Endothelial cell (in vitro differentiated cells): Measurements from ENCODE around the gene CDKN3. TPM values are rescaled to one million over a fixed set of nuclear protein-coding genes. Genes with fewer than 3 reads are reported as not detected.
"Not testable (repeated sequence)": the region's sequence is repeated elsewhere in the genome, so short reads cannot be mapped to it uniquely, and the experiment has no call there.

ENCODE experiments used
- DNase-seq: peaks from one replicate; pipeline ENCODE4 v3.0.0; 2021; ENCODE audit warnings: low spot score
- H3K27ac Mint-ChIP-seq: one replicate; pipeline ENCODE4 v1.8.0; 2021; ENCODE audit warnings: mixed read lengths, inconsistent platforms; ENCODE audit not compliant: unreplicated experiment
- H3K27me3 Mint-ChIP-seq: one replicate; pipeline ENCODE4 v1.8.0; 2021; ENCODE audit warnings: mild to moderate bottlenecking, moderate library complexity, mixed read lengths, inconsistent platforms; ENCODE audit not compliant: unreplicated experiment
- H3K36me3 Mint-ChIP-seq: one replicate; pipeline ENCODE4 v1.8.0; 2021; ENCODE audit warnings: mild to moderate bottlenecking, low read depth, mixed read lengths, inconsistent platforms; ENCODE audit not compliant: unreplicated experiment
- H3K4me1 Mint-ChIP-seq: one replicate; pipeline ENCODE4 v1.8.0; 2021; ENCODE audit warnings: mild to moderate bottlenecking, mixed read lengths, inconsistent platforms; ENCODE audit not compliant: unreplicated experiment
- H3K4me3 Mint-ChIP-seq: one replicate; pipeline ENCODE4 v1.8.0; 2021; ENCODE audit warnings: mild to moderate bottlenecking, mixed read lengths, inconsistent platforms; ENCODE audit not compliant: unreplicated experiment
- H3K9me3 Mint-ChIP-seq: one replicate; pipeline ENCODE4 v1.8.0; 2021; ENCODE audit warnings: mixed read lengths, inconsistent platforms; ENCODE audit not compliant: unreplicated experiment
- total RNA-seq: library from RNA; stranded (reverse); fragmentation: NEBNext Ultra II Directional; extraction: Animal tissue kit (Norgen Biotek cat#: 25700); gene quantifications from one replicate; pipeline ENCODE4 v1.2.1, GENCODE V29; 2021; ENCODE audit not compliant: unreplicated experiment
- TF ChIP-seq, protein P1 (sequence below): fragments of 200-600 bp; sonication (generic); IDR thresholded peaks from one replicate; pipeline ENCODE4 v1.5.0; 2021; ENCODE audit warnings: antibody characterized with exemption; ENCODE audit not compliant: unreplicated experiment

Gene CDKN3
- total RNA-seq, 1 donor from 2014 or later = 12.2 TPM

DNA sequence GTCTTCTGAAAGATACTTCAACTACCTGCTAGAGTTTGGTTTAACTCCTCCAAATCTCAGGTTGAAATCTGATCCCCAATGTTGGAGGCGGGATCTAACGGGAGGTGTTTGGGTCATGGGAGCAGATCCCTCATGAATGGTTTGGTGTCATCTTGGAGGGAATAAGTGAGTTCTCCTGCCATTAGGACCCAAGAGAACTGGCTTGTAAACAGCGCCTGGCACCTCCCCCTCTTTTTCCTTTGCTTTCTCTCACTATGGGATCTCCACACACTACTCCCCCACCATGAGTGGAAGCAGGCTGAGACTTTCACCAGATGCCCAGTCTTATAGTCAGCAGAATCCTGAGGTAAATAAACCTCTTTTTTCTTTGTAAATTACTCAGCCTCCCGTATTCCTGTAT, 41.9 kb downstream of the CDKN3 start:
- peak overlapping the region; percentile 20 for H3K27ac Mint-ChIP-seq
- no peaks in the 10 kb centered on the region for H3K36me3 Mint-ChIP-seq
- TF ChIP-seq, protein P1, sequence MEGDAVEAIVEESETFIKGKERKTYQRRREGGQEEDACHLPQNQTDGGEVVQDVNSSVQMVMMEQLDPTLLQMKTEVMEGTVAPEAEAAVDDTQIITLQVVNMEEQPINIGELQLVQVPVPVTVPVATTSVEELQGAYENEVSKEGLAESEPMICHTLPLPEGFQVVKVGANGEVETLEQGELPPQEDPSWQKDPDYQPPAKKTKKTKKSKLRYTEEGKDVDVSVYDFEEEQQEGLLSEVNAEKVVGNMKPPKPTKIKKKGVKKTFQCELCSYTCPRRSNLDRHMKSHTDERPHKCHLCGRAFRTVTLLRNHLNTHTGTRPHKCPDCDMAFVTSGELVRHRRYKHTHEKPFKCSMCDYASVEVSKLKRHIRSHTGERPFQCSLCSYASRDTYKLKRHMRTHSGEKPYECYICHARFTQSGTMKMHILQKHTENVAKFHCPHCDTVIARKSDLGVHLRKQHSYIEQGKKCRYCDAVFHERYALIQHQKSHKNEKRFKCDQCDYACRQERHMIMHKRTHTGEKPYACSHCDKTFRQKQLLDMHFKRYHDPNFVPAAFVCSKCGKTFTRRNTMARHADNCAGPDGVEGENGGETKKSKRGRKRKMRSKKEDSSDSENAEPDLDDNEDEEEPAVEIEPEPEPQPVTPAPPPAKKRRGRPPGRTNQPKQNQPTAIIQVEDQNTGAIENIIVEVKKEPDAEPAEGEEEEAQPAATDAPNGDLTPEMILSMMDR = no peak
- no peak overlapping the region for H3K4me3 Mint-ChIP-seq
- H3K4me1 Mint-ChIP-seq = peaks cover 31% of the 10 kb centered on the region
- DNase-seq = no peak
- peaks cover 4% of the 10 kb centered on the region for H3K27me3 Mint-ChIP-seq
- no peaks in the 10 kb centered on the region for H3K9me3 Mint-ChIP-seq

DNA sequence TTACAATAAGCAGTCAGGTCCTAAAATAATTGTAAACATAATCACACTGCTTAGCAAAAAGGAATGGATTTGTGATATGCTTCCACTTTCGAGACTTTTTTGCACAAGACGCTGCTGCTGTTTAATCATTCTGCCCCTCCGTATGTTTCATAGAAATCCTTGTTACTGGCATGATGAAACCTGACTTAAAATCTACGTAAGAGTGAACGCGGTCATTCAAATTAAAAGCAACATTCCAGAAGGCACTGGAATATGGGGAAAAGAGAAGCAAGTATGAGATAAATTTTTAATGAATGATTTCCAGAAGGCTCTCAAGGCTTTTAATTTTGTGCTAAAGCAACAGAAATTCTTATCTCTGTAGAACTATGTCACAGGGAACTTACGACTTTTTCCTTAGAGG, 43.2 kb downstream of the CDKN3 start:
- Mint-ChIP-seq H3K4me3 (peak overlapping the region; percentile 98), H3K27ac (no peak overlapping the region), H3K36me3 (no peaks in the 10 kb centered on the region), H3K27me3 (peaks cover 5% of the 10 kb centered on the region), H3K4me1 (peaks cover 31% of the 10 kb centered on the region), H3K9me3 (no peaks in the 10 kb centered on the region)
- TF ChIP-seq, protein P1 = no peak
- no peak for DNase-seq

DNA sequence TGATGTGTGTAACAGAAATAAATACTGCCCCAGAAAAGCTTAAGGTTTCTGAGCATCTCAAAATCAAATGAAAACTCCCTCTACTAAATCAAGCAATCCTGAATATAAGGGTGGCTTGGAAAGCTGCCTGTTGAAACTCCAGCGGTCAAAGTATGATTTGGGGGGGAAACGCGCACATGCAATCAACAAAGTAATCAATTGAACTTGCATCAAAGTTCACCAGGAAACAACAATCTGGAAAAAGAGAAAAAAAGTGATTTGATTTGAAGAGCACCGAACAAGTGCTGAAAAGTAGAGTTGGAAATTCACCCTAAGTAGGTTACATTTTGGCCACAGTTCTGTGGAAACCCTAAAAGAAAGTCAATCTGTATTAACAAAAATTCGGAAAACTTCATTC, 43.7 kb downstream of the CDKN3 start:
- Mint-ChIP-seq H3K27ac (peak overlapping the region; percentile 86), H3K4me1 (peaks cover 29% of the 10 kb centered on the region), H3K4me3 (peak overlapping the region; percentile 98), H3K36me3 (no peaks in the 10 kb centered on the region), H3K27me3 (peaks cover 5% of the 10 kb centered on the region), H3K9me3 (no peaks in the 10 kb centered on the region)
- DNase-seq = no peak
- TF ChIP-seq, protein P1 = no peak

DNA sequence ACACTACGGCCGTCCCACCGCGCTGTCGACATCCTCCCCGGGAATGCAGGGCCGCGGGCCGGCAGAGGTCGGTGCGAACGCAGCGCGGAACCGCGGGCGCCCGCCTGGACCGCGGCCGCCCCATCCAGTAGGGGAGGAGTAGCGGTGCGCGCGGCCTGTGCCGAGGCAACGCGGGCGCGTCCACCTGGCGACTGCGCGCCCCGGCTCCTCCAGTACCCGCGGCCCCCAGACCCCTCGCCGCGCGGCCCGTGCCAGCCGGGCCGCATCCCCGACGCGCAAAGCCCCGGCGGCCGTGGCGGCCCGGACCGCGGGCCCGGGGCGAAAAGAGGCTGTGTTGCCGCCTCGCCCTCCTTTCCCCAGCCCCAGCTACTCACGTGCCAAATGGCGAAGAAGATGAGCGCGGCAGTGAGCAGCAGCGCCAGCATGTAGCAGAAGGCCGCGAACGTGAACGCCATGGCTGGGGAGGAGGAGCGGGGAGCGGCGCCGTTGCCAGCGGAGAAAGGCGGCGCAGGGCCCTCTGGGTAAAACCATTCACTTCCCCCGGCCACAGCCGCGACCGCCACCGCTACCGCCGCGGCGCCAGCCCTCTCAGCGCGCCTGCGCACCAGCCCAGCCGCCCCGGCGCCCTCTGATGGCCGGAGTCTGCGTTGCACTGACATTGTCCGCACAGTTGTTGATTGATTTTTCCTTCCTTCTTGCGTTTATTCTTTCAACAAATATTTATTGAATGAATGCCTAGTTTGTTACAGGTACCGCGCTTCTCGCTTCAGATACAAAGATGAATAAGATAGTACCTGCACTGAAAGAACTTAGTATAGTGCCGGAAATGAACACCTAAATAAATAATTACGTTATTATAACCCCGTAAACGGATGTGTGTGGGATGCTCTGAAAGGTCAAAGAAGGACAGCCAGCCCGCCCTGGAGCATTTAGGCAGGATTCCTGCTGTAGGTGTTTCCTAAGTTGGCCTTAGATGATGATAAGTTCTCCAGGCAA, 44.4 kb downstream of the CDKN3 start, which contains the start of gene CNIH1:
TSS of gene CNIH1 (minus strand) at position 502 of the 996 bp plus-strand sequence. CDS start at position 455, 47 bp downstream.
- H3K27me3 Mint-ChIP-seq = peaks cover 5% of the 10 kb centered on the region
- no peaks in the 10 kb centered on the region for H3K9me3 Mint-ChIP-seq
- peaks cover 24% of the 10 kb centered on the region for H3K4me1 Mint-ChIP-seq
- H3K36me3 Mint-ChIP-seq = no peaks in the 10 kb centered on the region
- peak within 1 kb of the TSS; percentile 86 for H3K27ac Mint-ChIP-seq
- DNase-seq = peak; percentile 97
- peak within 1 kb of the TSS; percentile 98 for H3K4me3 Mint-ChIP-seq
- TF ChIP-seq, protein P1 = peak; percentile 95

DNA sequence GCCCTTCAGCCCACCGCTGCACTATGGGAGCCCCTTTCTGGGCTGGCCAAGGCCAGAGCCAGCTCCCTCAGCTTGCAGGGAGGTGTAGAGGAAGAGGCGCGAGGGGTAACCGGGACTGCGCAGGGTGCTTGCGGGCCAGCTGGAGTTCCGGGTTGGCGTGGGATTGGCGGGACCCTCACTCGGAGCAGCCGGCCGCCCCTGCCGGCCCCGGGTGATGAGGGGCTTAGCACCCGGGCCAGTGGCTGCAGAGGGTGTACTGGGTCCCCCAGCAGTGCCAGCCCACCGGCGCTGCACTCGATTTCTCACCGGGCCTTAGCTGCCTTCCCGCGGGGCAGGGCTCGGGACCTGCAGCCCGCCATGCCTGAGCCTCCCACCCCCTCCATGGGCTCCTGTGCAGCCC, 46.2 kb downstream of the CDKN3 start:
- not testable (repeated sequence) for H3K27me3 Mint-ChIP-seq, DNase-seq, H3K27ac Mint-ChIP-seq, H3K36me3 Mint-ChIP-seq, H3K4me3 Mint-ChIP-seq, H3K9me3 Mint-ChIP-seq
- peaks cover 24% of the 10 kb centered on the region for H3K4me1 Mint-ChIP-seq
